ENCODE data around the gene BMPER.

Gene BMPER

DNA sequence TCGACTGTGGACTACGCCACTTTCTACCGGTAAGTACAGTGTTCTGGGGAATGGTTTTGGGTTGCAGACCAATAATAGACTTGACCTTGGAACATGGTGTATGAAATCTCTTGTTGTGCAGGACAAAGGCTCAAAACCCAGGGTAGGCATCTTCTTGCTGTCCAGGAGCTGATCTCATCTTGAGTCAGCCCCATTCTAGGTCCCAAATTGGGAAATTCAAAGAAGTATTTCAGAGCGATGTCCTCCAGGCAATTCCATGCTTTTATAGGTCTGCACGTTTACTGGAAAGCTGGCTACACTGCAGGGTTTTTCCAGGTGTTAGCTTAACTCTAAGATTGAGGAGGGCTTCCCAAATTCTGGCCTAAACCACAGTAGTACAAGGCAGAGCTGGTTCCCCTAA, 180.7 kb downstream of the BMPER start:
- H3K9ac ChIP-seq (ENCODE audit: low read depth in 1 of 2, low read length in 2 of 2), result no peak overlapping the region
- H3K9me3 ChIP-seq (ENCODE audit: control insufficient read depth in 1 of 2, low read length in 2 of 2), result no peaks in the 10 kb centered on the region
- H3K4me1 ChIP-seq (ENCODE audit: control insufficient read depth in 1 of 2, insufficient read depth in 2 of 2, low read length in 2 of 2), result no peaks in the 10 kb centered on the region
- H3K4me3 ChIP-seq (ENCODE audit: low read depth in 1 of 2, low read length in 2 of 2), result no peak overlapping the region
- H3K36me3 ChIP-seq (ENCODE audit: control insufficient read depth in 1 of 2, insufficient read depth in 2 of 2, low read length in 2 of 2), result no peaks in the 10 kb centered on the region
- H3K27ac ChIP-seq (ENCODE audit: low read depth, low read length), result no peak overlapping the region
- no peaks in the 10 kb centered on the region for H3K27me3 ChIP-seq (ENCODE audit: control insufficient read depth in 1 of 2, insufficient read depth in 2 of 2, low read length in 2 of 2)

- no peaks in the 10 kb centered on the region for H3K27me3 ChIP-seq (ENCODE audit: control insufficient read depth in 1 of 2, insufficient read depth in 2 of 2, low read length in 2 of 2)
- H3K9ac ChIP-seq (ENCODE audit: low read depth in 1 of 2, low read length in 2 of 2), result no peak overlapping the region
- H3K4me3 ChIP-seq (ENCODE audit: low read depth in 1 of 2, low read length in 2 of 2), result no peak overlapping the region
- H3K9me3 ChIP-seq (ENCODE audit: control insufficient read depth in 1 of 2, low read length in 2 of 2), result no peaks in the 10 kb centered on the region
- H3K27ac ChIP-seq (ENCODE audit: low read depth, low read length), result no peak overlapping the region
- no peaks in the 10 kb centered on the region for H3K36me3 ChIP-seq (ENCODE audit: control insufficient read depth in 1 of 2, insufficient read depth in 2 of 2, low read length in 2 of 2)
- H3K4me1 ChIP-seq (ENCODE audit: control insufficient read depth in 1 of 2, insufficient read depth in 2 of 2, low read length in 2 of 2), result no peaks in the 10 kb centered on the region
These were observed 181.6 kb downstream of the BMPER start for GRCh38 chr7:34086981-34087380.

DNA sequence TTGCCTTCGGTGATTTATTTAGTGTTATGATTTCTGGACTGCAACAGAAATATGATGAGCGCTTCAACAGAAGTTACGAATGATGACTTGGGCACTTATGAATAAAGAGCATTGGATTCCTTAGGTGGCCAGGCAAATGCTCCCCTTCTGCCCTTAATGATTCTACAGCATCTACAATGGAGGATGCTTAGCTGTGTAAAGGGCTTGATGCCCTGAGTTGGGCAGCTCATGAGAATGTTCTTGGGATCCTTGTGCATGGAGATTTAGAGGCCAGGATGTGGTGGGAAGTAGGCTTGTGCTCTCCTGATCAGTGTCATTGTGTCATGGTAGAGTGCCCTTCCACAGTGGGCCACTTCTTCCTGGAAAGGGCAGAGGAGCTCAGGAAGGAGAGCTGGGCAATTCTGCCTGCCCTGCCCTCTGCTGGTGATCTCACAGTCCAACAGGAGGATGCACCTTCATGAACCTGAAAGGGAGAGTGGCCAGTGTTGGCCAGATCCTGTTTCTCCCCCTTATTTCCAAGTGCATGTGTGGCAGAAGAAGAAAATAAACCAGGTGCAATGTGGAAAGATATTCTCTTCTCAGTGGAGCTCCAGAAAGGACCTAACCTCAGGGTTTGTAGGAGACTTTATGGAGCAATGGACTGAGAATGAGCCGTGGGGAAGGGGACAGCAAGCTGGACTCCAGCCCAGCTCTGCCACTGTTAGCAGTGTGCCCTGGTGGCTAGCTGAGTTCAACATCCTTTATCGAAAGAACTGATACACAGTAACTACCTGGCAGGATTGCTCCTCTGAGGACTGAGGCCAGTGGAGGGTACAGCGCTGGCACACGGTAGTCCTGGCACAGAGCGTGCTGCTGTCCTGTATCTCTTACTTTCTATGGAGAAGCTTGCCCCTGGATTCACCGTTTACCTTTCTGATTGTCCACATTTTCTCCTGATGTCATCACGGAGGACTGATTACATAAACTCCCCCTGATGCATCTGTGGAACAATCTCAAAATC, 182.9 kb downstream of the BMPER start:
- Histone ChIP-seq H3K9ac (ENCODE audit: low read depth in 1 of 2, low read length in 2 of 2) (no peak overlapping the region), H3K4me1 (ENCODE audit: control insufficient read depth in 1 of 2, insufficient read depth in 2 of 2, low read length in 2 of 2) (no peaks in the 10 kb centered on the region), H3K36me3 (ENCODE audit: control insufficient read depth in 1 of 2, insufficient read depth in 2 of 2, low read length in 2 of 2) (no peaks in the 10 kb centered on the region), H3K27ac (ENCODE audit: low read depth, low read length) (no peak overlapping the region), H3K27me3 (ENCODE audit: control insufficient read depth in 1 of 2, insufficient read depth in 2 of 2, low read length in 2 of 2) (no peaks in the 10 kb centered on the region), H3K9me3 (ENCODE audit: control insufficient read depth in 1 of 2, low read length in 2 of 2) (no peaks in the 10 kb centered on the region), H3K4me3 (ENCODE audit: low read depth in 1 of 2, low read length in 2 of 2) (no peak overlapping the region)

GRCh38 chr7:34090816-34091215, 185.5 kb downstream of the BMPER start:
- Histone ChIP-seq H3K27me3 (ENCODE audit: control insufficient read depth in 1 of 2, insufficient read depth in 2 of 2, low read length in 2 of 2) (no peaks in the 10 kb centered on the region), H3K9me3 (ENCODE audit: control insufficient read depth in 1 of 2, low read length in 2 of 2) (no peaks in the 10 kb centered on the region), H3K4me3 (ENCODE audit: low read depth in 1 of 2, low read length in 2 of 2) (no peak overlapping the region), H3K9ac (ENCODE audit: low read depth in 1 of 2, low read length in 2 of 2) (no peak overlapping the region), H3K4me1 (ENCODE audit: control insufficient read depth in 1 of 2, insufficient read depth in 2 of 2, low read length in 2 of 2) (no peaks in the 10 kb centered on the region), H3K36me3 (ENCODE audit: control insufficient read depth in 1 of 2, insufficient read depth in 2 of 2, low read length in 2 of 2) (no peaks in the 10 kb centered on the region), H3K27ac (ENCODE audit: low read depth, low read length) (no peak overlapping the region)

DNA sequence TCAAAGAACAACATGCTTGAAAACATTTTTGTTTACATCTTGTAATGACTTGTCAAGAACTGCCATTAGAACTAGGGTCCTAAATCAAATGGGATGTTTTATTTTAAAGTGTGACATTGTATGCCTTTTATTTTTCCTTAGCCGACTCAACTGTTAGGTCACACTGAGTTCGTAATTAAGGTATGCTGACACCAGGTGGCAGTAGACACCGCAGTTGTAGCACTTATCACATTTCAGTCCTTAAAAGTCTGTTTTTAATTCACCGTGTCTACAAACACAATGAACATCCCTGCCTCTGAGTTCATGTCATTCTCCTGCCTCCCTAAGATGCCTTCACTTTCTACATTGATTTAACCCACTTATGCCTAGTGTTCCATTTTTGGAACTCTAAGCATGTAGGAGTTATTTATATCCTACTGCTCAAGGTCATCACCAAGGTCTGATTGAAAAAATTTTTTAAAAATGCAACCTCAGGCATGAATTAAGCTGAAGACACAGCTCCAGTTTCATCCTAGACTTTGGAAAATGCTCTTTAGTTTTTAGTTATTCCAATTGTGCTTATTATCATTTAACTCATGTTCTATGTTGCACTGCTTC, 186.1 kb downstream of the BMPER start:
- Histone ChIP-seq H3K9me3 (ENCODE audit: control insufficient read depth in 1 of 2, low read length in 2 of 2) (no peaks in the 10 kb centered on the region), H3K27ac (ENCODE audit: low read depth, low read length) (no peak overlapping the region), H3K4me3 (ENCODE audit: low read depth in 1 of 2, low read length in 2 of 2) (no peak overlapping the region), H3K4me1 (ENCODE audit: control insufficient read depth in 1 of 2, insufficient read depth in 2 of 2, low read length in 2 of 2) (no peaks in the 10 kb centered on the region), H3K27me3 (ENCODE audit: control insufficient read depth in 1 of 2, insufficient read depth in 2 of 2, low read length in 2 of 2) (no peaks in the 10 kb centered on the region), H3K9ac (ENCODE audit: low read depth in 1 of 2, low read length in 2 of 2) (no peak overlapping the region), H3K36me3 (ENCODE audit: control insufficient read depth in 1 of 2, insufficient read depth in 2 of 2, low read length in 2 of 2) (no peaks in the 10 kb centered on the region)

DNA sequence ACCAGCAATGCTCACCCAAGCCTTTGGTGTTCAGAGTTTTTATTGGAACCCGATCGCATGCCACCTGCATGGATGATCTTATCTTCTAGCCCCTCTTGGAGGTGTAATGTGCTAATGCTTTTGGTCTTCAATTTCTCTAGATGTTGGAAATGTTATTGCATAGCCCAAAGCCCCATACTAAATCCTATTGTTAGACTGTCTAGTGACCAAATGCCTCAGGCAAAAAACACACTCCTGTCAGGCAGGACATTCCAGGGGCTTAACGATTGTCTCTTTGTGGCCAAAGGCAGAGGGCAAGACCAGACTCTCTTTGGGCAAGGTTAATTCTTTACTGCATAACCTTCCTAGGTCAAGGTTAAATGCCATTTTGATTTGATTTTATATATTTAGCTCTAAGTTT, 187.9 kb downstream of the BMPER start:
- H3K36me3 ChIP-seq (ENCODE audit: control insufficient read depth in 1 of 2, insufficient read depth in 2 of 2, low read length in 2 of 2), result no peaks in the 10 kb centered on the region
- no peak overlapping the region for H3K27ac ChIP-seq (ENCODE audit: low read depth, low read length)
- no peaks in the 10 kb centered on the region for H3K9me3 ChIP-seq (ENCODE audit: control insufficient read depth in 1 of 2, low read length in 2 of 2)
- no peaks in the 10 kb centered on the region for H3K4me1 ChIP-seq (ENCODE audit: control insufficient read depth in 1 of 2, insufficient read depth in 2 of 2, low read length in 2 of 2)
- H3K4me3 ChIP-seq (ENCODE audit: low read depth in 1 of 2, low read length in 2 of 2), result no peak overlapping the region
- H3K9ac ChIP-seq (ENCODE audit: low read depth in 1 of 2, low read length in 2 of 2), result no peak overlapping the region
- H3K27me3 ChIP-seq (ENCODE audit: control insufficient read depth in 1 of 2, insufficient read depth in 2 of 2, low read length in 2 of 2), result no peaks in the 10 kb centered on the region

GRCh38 chr7:34096198-34096651, 190.9 kb downstream of the BMPER start:
- Histone ChIP-seq H3K27me3 (ENCODE audit: control insufficient read depth in 1 of 2, insufficient read depth in 2 of 2, low read length in 2 of 2) (no peaks in the 10 kb centered on the region), H3K27ac (ENCODE audit: low read depth, low read length) (no peak overlapping the region), H3K9ac (ENCODE audit: low read depth in 1 of 2, low read length in 2 of 2) (no peak overlapping the region), H3K9me3 (ENCODE audit: control insufficient read depth in 1 of 2, low read length in 2 of 2) (no peaks in the 10 kb centered on the region), H3K4me1 (ENCODE audit: control insufficient read depth in 1 of 2, insufficient read depth in 2 of 2, low read length in 2 of 2) (no peaks in the 10 kb centered on the region), H3K4me3 (ENCODE audit: low read depth in 1 of 2, low read length in 2 of 2) (no peak overlapping the region), H3K36me3 (ENCODE audit: control insufficient read depth in 1 of 2, insufficient read depth in 2 of 2, low read length in 2 of 2) (no peaks in the 10 kb centered on the region)

DNA sequence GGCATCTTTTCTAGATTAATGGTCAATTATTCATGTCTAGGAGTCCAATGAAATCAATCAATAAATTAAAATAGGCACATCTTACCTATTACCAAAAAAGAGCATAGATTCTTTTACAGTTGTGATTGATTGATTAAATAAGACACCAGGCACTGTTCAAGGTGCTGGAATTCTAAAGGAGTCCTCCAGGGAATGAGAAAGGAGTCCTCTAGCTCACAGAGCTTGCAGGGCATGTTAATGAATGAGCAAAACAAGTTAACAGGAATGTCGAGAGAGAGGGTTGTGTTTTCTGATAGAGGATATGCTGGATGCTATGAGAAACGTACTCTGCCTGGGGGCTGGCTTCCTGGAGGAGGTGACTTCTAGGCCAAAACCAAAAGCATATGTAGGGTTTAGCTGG, 191.4 kb downstream of the BMPER start:
- no peaks in the 10 kb centered on the region for H3K9me3 ChIP-seq (ENCODE audit: control insufficient read depth in 1 of 2, low read length in 2 of 2)
- H3K9ac ChIP-seq (ENCODE audit: low read depth in 1 of 2, low read length in 2 of 2), result no peak overlapping the region
- H3K4me1 ChIP-seq (ENCODE audit: control insufficient read depth in 1 of 2, insufficient read depth in 2 of 2, low read length in 2 of 2), result no peaks in the 10 kb centered on the region
- H3K27me3 ChIP-seq (ENCODE audit: control insufficient read depth in 1 of 2, insufficient read depth in 2 of 2, low read length in 2 of 2), result no peaks in the 10 kb centered on the region
- no peak overlapping the region for H3K27ac ChIP-seq (ENCODE audit: low read depth, low read length)
- H3K4me3 ChIP-seq (ENCODE audit: low read depth in 1 of 2, low read length in 2 of 2), result no peak overlapping the region
- no peaks in the 10 kb centered on the region for H3K36me3 ChIP-seq (ENCODE audit: control insufficient read depth in 1 of 2, insufficient read depth in 2 of 2, low read length in 2 of 2)

- Histone ChIP-seq H3K9ac (ENCODE audit: low read depth in 1 of 2, low read length in 2 of 2) (no peak overlapping the region), H3K9me3 (ENCODE audit: control insufficient read depth in 1 of 2, low read length in 2 of 2) (no peaks in the 10 kb centered on the region), H3K36me3 (ENCODE audit: control insufficient read depth in 1 of 2, insufficient read depth in 2 of 2, low read length in 2 of 2) (no peaks in the 10 kb centered on the region), H3K4me1 (ENCODE audit: control insufficient read depth in 1 of 2, insufficient read depth in 2 of 2, low read length in 2 of 2) (no peaks in the 10 kb centered on the region), H3K27me3 (ENCODE audit: control insufficient read depth in 1 of 2, insufficient read depth in 2 of 2, low read length in 2 of 2) (no peaks in the 10 kb centered on the region), H3K4me3 (ENCODE audit: low read depth in 1 of 2, low read length in 2 of 2) (no peak overlapping the region), H3K27ac (ENCODE audit: low read depth, low read length) (no peak overlapping the region)
These were observed 195.3 kb downstream of the BMPER start for GRCh38 chr7:34100661-34101060.

DNA sequence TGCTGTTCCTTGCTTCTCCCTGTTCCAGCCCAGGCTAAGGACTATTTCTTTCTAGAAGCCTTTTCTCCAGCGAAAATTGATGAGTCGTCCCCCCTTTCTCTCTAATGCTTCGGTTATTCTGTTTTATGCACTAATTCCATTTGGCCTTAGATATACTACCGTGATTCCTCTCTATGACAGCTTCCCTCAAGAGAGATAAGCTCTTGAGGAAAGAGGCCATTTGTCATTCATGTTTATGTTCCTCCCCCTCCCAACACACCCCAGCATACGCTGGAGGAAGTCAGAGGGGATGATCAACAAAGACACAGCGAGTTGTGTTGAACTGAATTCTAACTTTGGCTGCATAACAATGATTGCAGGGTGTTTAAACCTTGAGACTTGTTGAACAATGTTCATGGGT, 198.8 kb downstream of the BMPER start:
- Histone ChIP-seq H3K4me1 (ENCODE audit: control insufficient read depth in 1 of 2, insufficient read depth in 2 of 2, low read length in 2 of 2) (no peaks in the 10 kb centered on the region), H3K27me3 (ENCODE audit: control insufficient read depth in 1 of 2, insufficient read depth in 2 of 2, low read length in 2 of 2) (no peaks in the 10 kb centered on the region), H3K9me3 (ENCODE audit: control insufficient read depth in 1 of 2, low read length in 2 of 2) (no peaks in the 10 kb centered on the region), H3K4me3 (ENCODE audit: low read depth in 1 of 2, low read length in 2 of 2) (no peak overlapping the region), H3K9ac (ENCODE audit: low read depth in 1 of 2, low read length in 2 of 2) (no peak overlapping the region), H3K36me3 (ENCODE audit: control insufficient read depth in 1 of 2, insufficient read depth in 2 of 2, low read length in 2 of 2) (no peaks in the 10 kb centered on the region), H3K27ac (ENCODE audit: low read depth, low read length) (no peak overlapping the region)

Measured in duodenal mucosa (tissue), 2 donors.